ENCODE measurements around the gene HCN3.
"Not testable (repeated sequence)": the region's sequence is repeated elsewhere in the genome, so short reads cannot be mapped to it uniquely, and the experiment has no call there.

HCN3 gene

GRCh38 chr1:155242805-155243358 is 34.4 kb upstream of the HCN3 start:
- TF ChIP-seq CTCF (IDR thresholded peaks at IDR 0.05; ENCODE audit: insufficient read depth, missing control alignments): no peak
- DNase-seq (ENCODE audit: insufficient read length, low spot score) (no peak), FAIRE-seq (no peak)

GRCh38 chr1:155244368-155245162 is 32.7 kb upstream of the HCN3 start:
- TF ChIP-seq CTCF (IDR thresholded peaks at IDR 0.05; ENCODE audit: insufficient read depth, missing control alignments): peak; percentile 26
- no peak for FAIRE-seq
- DNase-seq (ENCODE audit: insufficient read length, low spot score): peak; percentile 96

GRCh38 chr1:155245163-155245524 is 32.1 kb upstream of the HCN3 start:
- no peak for DNase-seq (ENCODE audit: insufficient read length, low spot score)
- no peak for TF ChIP-seq CTCF (IDR thresholded peaks at IDR 0.05; ENCODE audit: insufficient read depth, missing control alignments)
- FAIRE-seq: no peak

- FAIRE-seq; DNase-seq (ENCODE audit: insufficient read length, low spot score): not testable (repeated sequence)
Measured at GRCh38 chr1:155246796-155247195, 30.5 kb upstream of the HCN3 start.

DNA sequence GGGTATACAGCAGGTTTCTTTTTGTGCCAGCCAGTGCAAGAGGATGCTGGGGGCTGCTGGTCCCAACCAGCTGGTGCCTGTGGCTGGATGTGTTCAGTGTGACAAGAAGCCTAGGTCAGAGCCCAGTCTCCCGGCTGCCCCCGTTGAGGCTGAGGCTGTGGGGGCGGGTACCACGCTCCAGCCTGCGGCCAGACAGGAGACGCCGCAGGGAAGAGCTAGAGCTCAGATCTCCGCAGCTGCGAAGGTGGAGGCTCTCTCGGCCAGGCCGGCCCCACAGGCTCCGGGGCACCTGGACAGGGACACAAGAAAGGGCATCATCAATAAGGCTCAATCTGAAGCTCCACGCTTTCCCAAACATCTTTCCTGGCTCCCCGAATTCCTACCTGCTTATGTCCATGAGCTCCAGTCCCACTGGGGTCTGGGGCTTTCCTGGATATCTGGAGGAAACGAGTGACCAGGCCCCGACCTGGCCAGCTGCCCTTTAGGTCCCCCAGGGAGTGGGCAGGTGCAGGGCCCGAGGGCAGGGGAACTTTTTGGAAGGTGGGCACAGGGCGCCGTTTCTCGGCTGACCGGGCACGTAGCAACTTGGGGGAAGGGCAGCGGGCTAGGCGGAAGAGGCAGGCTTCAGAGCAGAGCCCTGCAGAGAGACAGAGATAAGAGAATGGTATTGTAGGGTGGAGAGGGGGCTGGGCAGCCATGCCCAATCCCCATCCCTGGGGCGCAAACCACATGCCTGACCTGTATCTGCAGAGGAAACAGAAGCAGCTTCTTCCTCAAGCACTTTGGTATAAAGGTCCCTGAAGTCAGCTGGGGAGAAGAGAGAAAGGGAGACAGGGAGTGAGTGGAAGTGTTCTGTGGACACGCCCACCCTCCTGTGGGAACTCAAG is 29.4 kb upstream of the HCN3 start:
- DNase-seq (ENCODE audit: insufficient read length, low spot score): no peak
- no peak for FAIRE-seq
- no peak for TF ChIP-seq CTCF (IDR thresholded peaks at IDR 0.05; ENCODE audit: insufficient read depth, missing control alignments)

- TF ChIP-seq CTCF (IDR thresholded peaks at IDR 0.05; ENCODE audit: insufficient read depth, missing control alignments): no peak
- DNase-seq (ENCODE audit: insufficient read length, low spot score) (no peak), FAIRE-seq (no peak)
Measured at GRCh38 chr1:155250246-155250632, 27.0 kb upstream of the HCN3 start.

DNA sequence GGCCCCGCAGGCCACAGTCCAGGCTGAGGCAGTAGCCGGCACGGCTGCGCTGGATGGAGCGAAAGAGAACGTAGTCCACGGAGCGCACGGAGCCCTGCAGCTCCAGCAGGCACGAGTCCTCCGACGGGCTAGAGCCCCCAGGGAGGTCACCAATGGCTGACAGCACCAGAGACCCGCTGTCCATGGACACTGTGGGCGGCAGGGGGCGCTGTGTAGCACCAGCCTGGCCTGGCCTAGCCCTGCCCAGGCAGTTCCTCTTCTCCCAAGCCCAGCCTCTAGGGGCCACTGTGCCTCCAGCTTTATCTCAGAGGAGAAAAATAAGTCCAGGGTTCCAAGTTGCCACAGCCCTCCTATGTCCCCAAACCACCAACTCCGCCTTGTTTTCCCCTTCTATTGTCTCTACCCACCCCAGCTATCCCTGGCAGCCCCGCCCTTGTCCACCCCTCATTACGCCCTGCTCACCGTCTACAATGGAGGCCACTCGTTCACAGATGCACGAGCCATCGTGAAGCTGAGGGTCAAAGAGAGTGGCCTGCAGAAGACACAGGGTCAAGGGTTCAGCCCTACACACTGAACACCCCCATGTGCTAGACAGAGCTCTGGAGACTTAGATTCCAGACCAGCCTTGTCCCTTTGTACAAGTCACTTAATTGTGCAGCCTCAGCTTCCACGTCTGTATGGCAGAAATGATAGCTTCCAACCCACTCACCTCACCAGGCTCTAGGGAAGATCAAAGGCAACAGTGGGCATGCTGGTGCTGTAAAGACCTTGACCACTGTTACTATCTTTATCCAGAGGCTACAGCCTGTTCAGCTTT is 26.4 kb upstream of the HCN3 start:
- FAIRE-seq: no peak
- DNase-seq (ENCODE audit: insufficient read length, low spot score): peak; percentile 100
- peak; percentile 100 for TF ChIP-seq CTCF (IDR thresholded peaks at IDR 0.05; ENCODE audit: insufficient read depth, missing control alignments)

Measured in D721Med (cell line).